ENCODE results near the gene RNPEP.

Gene RNPEP

DNA sequence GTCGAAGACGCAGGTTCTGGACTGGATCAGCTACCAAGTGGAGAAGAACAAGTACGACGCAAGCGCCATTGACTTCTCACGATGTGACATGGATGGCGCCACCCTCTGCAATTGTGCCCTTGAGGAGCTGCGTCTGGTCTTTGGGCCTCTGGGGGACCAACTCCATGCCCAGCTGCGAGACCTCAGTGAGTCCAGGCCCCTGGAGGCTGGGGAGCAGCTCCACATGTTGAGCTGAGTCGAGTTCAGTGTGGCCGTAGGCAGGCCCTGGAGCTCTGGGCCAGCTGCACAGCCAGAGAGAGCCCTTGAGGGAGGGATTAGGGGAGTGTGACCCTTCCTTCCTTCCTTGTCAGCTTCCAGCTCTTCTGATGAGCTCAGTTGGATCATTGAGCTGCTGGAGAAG, 29.5 kb downstream of the RNPEP start:
- TF ChIP-seq, protein P1, sequence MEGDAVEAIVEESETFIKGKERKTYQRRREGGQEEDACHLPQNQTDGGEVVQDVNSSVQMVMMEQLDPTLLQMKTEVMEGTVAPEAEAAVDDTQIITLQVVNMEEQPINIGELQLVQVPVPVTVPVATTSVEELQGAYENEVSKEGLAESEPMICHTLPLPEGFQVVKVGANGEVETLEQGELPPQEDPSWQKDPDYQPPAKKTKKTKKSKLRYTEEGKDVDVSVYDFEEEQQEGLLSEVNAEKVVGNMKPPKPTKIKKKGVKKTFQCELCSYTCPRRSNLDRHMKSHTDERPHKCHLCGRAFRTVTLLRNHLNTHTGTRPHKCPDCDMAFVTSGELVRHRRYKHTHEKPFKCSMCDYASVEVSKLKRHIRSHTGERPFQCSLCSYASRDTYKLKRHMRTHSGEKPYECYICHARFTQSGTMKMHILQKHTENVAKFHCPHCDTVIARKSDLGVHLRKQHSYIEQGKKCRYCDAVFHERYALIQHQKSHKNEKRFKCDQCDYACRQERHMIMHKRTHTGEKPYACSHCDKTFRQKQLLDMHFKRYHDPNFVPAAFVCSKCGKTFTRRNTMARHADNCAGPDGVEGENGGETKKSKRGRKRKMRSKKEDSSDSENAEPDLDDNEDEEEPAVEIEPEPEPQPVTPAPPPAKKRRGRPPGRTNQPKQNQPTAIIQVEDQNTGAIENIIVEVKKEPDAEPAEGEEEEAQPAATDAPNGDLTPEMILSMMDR (conservative IDR thresholded peaks at IDR 0.05; ENCODE audit: low read depth, low read length), result no peak
- no peak overlapping the region for H3K4me3 ChIP-seq (ENCODE audit: low read depth, low read length)
- DNase-seq (ENCODE audit: low read depth), result no peak

DNA sequence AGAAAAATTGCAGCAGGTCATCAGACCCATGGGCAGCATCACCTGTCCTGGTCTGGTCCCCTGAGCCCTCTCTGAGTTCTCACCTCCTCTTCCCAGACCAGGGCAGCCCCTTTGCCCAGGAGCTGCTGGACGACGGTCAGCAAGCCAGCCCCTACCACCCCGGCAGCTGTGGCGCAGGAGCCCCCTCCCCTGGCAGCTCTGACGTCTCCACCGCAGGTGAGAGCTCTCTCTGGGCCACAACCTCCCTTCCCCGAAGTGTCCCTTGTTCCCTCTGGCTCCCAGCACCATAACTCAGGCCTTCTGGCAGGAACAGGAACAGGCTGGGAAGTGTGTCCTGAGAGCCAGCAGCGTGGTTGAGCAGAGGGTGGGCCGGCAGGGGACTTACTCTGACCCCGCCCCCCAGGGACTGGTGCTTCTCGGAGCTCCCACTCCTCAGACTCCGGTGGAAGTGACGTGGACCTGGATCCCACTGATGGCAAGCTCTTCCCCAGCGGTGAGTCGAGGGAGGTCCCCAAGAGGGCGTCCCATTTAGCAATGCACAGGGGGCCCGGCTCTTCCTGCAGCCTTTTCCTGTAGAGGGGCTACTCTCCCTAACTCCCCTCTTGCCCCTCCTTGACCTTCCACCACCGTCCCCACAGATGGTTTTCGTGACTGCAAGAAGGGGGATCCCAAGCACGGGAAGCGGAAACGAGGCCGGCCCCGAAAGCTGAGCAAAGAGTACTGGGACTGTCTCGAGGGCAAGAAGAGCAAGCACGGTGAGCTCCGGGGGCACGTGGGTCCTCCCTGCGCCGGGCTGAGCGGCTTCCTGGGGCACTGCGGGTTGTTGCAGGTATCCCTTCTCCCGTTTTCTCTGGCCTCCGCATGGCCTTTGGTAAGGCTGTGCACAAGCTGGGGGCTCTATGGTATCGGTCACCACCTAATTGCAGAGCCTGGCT, 30.4 kb downstream of the RNPEP start:
- TF ChIP-seq, protein P1 (conservative IDR thresholded peaks at IDR 0.05; ENCODE audit: low read depth, low read length), result no peak
- no peak overlapping the region for H3K4me3 ChIP-seq (ENCODE audit: low read depth, low read length)

GRCh38 chr1:202013603-202014002, 31.2 kb downstream of the RNPEP start:
- no peak overlapping the region for H3K4me3 ChIP-seq (ENCODE audit: low read depth, low read length)
- TF ChIP-seq, protein P1 (conservative IDR thresholded peaks at IDR 0.05; ENCODE audit: low read depth, low read length), result no peak

More for the DNA sequence above, 30.4 kb downstream of the RNPEP start:
- no peak for DNase-seq (ENCODE audit: low read depth)

DNA sequence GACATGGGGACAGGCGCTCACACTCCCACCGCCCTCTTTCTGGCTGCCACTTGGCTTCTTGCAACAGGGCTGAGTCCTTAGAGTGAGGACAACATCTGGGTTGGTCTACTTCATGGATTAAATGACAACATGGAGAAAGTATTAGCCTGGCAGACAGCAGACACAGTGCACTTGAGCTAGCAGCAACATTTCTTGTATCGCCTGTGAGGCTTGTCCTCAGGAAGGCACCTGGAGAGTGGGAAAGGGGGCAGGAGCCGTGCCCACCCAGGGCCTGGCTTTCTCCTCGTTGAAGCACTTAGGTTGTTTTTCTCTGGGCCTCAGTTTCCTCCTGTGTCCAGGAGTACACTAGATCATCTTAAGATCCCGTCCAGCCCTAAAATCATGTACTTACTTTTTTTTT, 31.6 kb downstream of the RNPEP start:
- no peak for DNase-seq (ENCODE audit: low read depth)
- H3K4me3 ChIP-seq (ENCODE audit: low read depth, low read length), result no peak overlapping the region
- TF ChIP-seq, protein P1 (conservative IDR thresholded peaks at IDR 0.05; ENCODE audit: low read depth, low read length), result no peak

More at GRCh38 chr1:202013603-202014002, 31.2 kb downstream of the RNPEP start:
- no peak for DNase-seq (ENCODE audit: low read depth)

GRCh38 chr1:202014915-202015661, 32.6 kb downstream of the RNPEP start:
- H3K4me3 ChIP-seq (ENCODE audit: low read depth, low read length), result no peak overlapping the region
- no peak for DNase-seq (ENCODE audit: low read depth)
- TF ChIP-seq, protein P1 (conservative IDR thresholded peaks at IDR 0.05; ENCODE audit: low read depth, low read length), result no peak

GRCh38 chr1:202015662-202015937, 33.2 kb downstream of the RNPEP start:
- no peak for DNase-seq (ENCODE audit: low read depth)
- TF ChIP-seq, protein P1 (conservative IDR thresholded peaks at IDR 0.05; ENCODE audit: low read depth, low read length), result no peak
- H3K4me3 ChIP-seq (ENCODE audit: low read depth, low read length), result no peak overlapping the region
